HCT116 (cell line): Measurements from ENCODE around the gene KIF26B. TPM values are rescaled to one million over a fixed set of nuclear protein-coding genes. Genes with fewer than 3 reads are reported as not detected.

ENCODE experiments used
- ATAC-seq: fragments of 200-7000 bp; cut with Tn5 transposase; 2 replicates; pipeline ENCODE4 v1.9.1; 2020; ENCODE audit warnings: mild to moderate bottlenecking, moderate library complexity
- BruUV-seq: library from RNA; stranded (reverse); fragments of 400-500 nt; replicated peaks from 2 replicates; lab custom pipeline; 2021; lab: Mats Ljungman, UMichigan
- CTCF ChIA-PET: fragments of 300-600 bp; sonication (Branson Sonifier 250); formaldehyde crosslinking; loops from one replicate; lab custom pipeline; 2021; ENCODE audit warnings: antibody characterized with exemption; lab: Charles Lee
- POLR2A ChIA-PET: fragments of 300-600, 350-600 bp; sonication (Branson Sonifier 250); formaldehyde crosslinking; loops from one replicate; lab custom pipeline; 2021; ENCODE audit warnings: antibody characterized with exemption; lab: Charles Lee
- RAD21 ChIA-PET, 2 experiments: fragments of 300-600 bp; sonication (Branson Sonifier 250); formaldehyde crosslinking; loops; one replicate each; lab custom pipeline; 2023; ENCODE audit warnings: low total read pairs in 2 of 2; ENCODE audit not compliant: uncharacterized antibody in 2 of 2, unreplicated experiment in 2 of 2, low non-redundant PET in 1 of 2; lab: Charles Lee
- DNase-seq: peaks from one replicate; pipeline ENCODE4 v3.0.0-alpha.2; 2010; ENCODE audit warnings: low read depth, low spot score
- H2AFZ ChIP-seq: fragments of 200-600 bp; shearing (Covaris generic), sonication (generic); 2 replicates; pipeline ENCODE4 v1.6.1; 2017; ENCODE audit warnings: low read depth, mixed run types, mixed read lengths, antibody characterized with exemption, low read length; ENCODE audit not compliant: poor library complexity, severe bottlenecking
- H3K27ac ChIP-seq: 2 replicates; pipeline ENCODE4 v1.5.1; 2012; ENCODE audit warnings: low read depth, low read length
- H3K27me3 ChIP-seq: fragments of 200-600 bp; sonication (generic); 2 replicates; pipeline ENCODE4 v1.6.1; 2016; ENCODE audit warnings: mixed run types, low read length, mixed read lengths; ENCODE audit not compliant: insufficient read depth
- H3K36me3 ChIP-seq, 2 experiments: fragments of 200-500 bp in 1 of 2; fragments of 200-600 bp in 1 of 2; sonication (Bioruptor generic) in 1 of 2; sonication (generic) in 1 of 2; 2 replicates each; pipeline versions ENCODE4 v1.5.1 to v1.6.1; 2014 to 2016; ENCODE audit warnings: low read length in 2 of 2, inconsistent platforms in 1 of 2, mixed read lengths in 1 of 2, mixed run types in 1 of 2; ENCODE audit not compliant: insufficient read depth in 2 of 2, control insufficient read depth in 1 of 2
- H3K4me1 ChIP-seq, 2 experiments: fragments of 200-600 bp in 1 of 2; sonication (generic) in 1 of 2; 2 replicates each; pipeline versions ENCODE4 v1.5.1 to v1.6.1; 2012 to 2017; ENCODE audit warnings: low read length in 2 of 2, inconsistent platforms in 1 of 2, mild to moderate bottlenecking in 1 of 2, mixed read lengths in 1 of 2, mixed run types in 1 of 2, moderate library complexity in 1 of 2; ENCODE audit not compliant: insufficient read depth in 2 of 2, control insufficient read depth in 1 of 2
- H3K4me2 ChIP-seq: fragments of 200-600 bp; sonication (generic); 2 replicates; pipeline ENCODE4 v1.6.1; 2017; ENCODE audit warnings: mixed run types, low read length, mixed read lengths
- H3K4me3 ChIP-seq, 2 experiments: fragments of 200-600 bp in 1 of 2; sonication (generic) in 1 of 2; replicated peaks in 1 of 2; 2 replicates each; pipeline ENCODE4 v1.5.1; 2011 to 2016; ENCODE audit warnings: low read length in 2 of 2, control low read depth in 1 of 2, low read depth in 1 of 2, mild to moderate bottlenecking in 1 of 2, mixed read lengths in 1 of 2, mixed run types in 1 of 2
- H3K79me2 ChIP-seq: fragments of 200-600 bp; sonication (generic); 2 replicates; pipeline ENCODE4 v1.6.1; 2017; ENCODE audit warnings: mild to moderate bottlenecking, mixed run types, low read length, moderate library complexity, mixed read lengths; ENCODE audit not compliant: insufficient read depth
- H3K9ac ChIP-seq: fragments of 200-600 bp; sonication (generic); 2 replicates; pipeline ENCODE4 v1.6.1; 2016; ENCODE audit warnings: low read length, mixed read lengths
- H3K9me2 ChIP-seq: fragments of 200-600 bp; sonication (generic), shearing (Covaris generic); 2 replicates; pipeline ENCODE4 v1.6.1; 2017; ENCODE audit warnings: mixed run types, mild to moderate bottlenecking, moderate library complexity; ENCODE audit not compliant: insufficient read depth
- H3K9me3 ChIP-seq, 2 experiments: fragments of 200-500 bp in 1 of 2; fragments of 200-600 bp in 1 of 2; sonication (Bioruptor generic) in 1 of 2; sonication (generic) in 1 of 2; 2 replicates each; pipeline ENCODE4 v1.6.1; 2014 to 2017; ENCODE audit warnings: low read length in 2 of 2, mixed read lengths in 2 of 2, inconsistent platforms in 1 of 2, low read depth in 1 of 2, mild to moderate bottlenecking in 1 of 2, mixed run types in 1 of 2, moderate library complexity in 1 of 2; ENCODE audit not compliant: control insufficient read depth in 1 of 2, insufficient read depth in 1 of 2
- H4K20me1 ChIP-seq: fragments of 200-600 bp; sonication (generic), shearing (Covaris generic); 2 replicates; pipeline ENCODE4 v1.6.1; 2017; ENCODE audit warnings: mixed run types, mild to moderate bottlenecking, moderate library complexity; ENCODE audit not compliant: insufficient read depth
- CBX3 ChIP-seq: IDR thresholded peaks from 2 replicates; pipeline ENCODE4 v1.6.1; 2012; ENCODE audit warnings: low read depth
- CTCF ChIP-seq, 3 experiments: fragments of 200-600 bp in 1 of 3; sonication (generic) in 1 of 3; IDR thresholded peaks in 2 of 3; conservative IDR thresholded peaks in 1 of 3; 2 replicates each; pipeline ENCODE4 v1.5.1; 2012 to 2017; ENCODE audit warnings: low read depth in 2 of 3, low read length in 2 of 3, antibody characterized with exemption in 1 of 3, borderline replicate concordance in 1 of 3, control low read depth in 1 of 3, mild to moderate bottlenecking in 1 of 3, mixed read lengths in 1 of 3, mixed run types in 1 of 3, moderate library complexity in 1 of 3; ENCODE audit not compliant: insufficient read depth in 1 of 3
- FOSL1 ChIP-seq: IDR thresholded peaks from 2 replicates; pipeline ENCODE4 v1.6.1; 2012; ENCODE audit warnings: low read depth
- JUND ChIP-seq: IDR thresholded peaks from 2 replicates; pipeline ENCODE4 v1.6.1; 2012
- POLR2A ChIP-seq: IDR thresholded peaks from 2 replicates; pipeline ENCODE4 v1.7.0; 2011; ENCODE audit warnings: borderline replicate concordance; ENCODE audit not compliant: insufficient read depth, insufficient read length; ENCODE audit errors: extremely low read depth
- POLR2AphosphoS5 ChIP-seq: IDR thresholded peaks from 2 replicates; pipeline ENCODE4 v1.6.1; 2011; ENCODE audit warnings: mild to moderate bottlenecking, low read depth, low read length, moderate library complexity
- SP1 ChIP-seq: IDR thresholded peaks from 2 replicates; pipeline ENCODE4 v1.6.1; 2012; ENCODE audit warnings: low read depth
- SRF ChIP-seq: IDR thresholded peaks from 2 replicates; pipeline ENCODE4 v1.6.1; 2012; ENCODE audit warnings: low read depth
- TCF7L2 ChIP-seq: IDR thresholded peaks from 2 replicates; pipeline ENCODE4 v1.7.0; 2011; ENCODE audit warnings: borderline replicate concordance, inconsistent platforms; ENCODE audit not compliant: insufficient read depth, insufficient read length; ENCODE audit errors: extremely low read depth
- YY1 ChIP-seq: IDR thresholded peaks from 2 replicates; pipeline ENCODE4 v1.6.1; 2011; ENCODE audit warnings: low read length, low read depth, moderate library complexity, mild to moderate bottlenecking; ENCODE audit not compliant: insufficient replicate concordance; ENCODE audit errors: extremely low read depth
- ZBTB33 ChIP-seq: IDR thresholded peaks from 2 replicates; pipeline ENCODE4 v1.6.1; 2011; ENCODE audit warnings: mild to moderate bottlenecking, low read length, moderate library complexity; ENCODE audit not compliant: insufficient replicate concordance; ENCODE audit errors: extremely low read depth
- ZFX ChIP-seq: fragments of 450-650 bp; IDR thresholded peaks from 2 replicates; pipeline ENCODE4 v1.6.1; 2017
- intact Hi-C: fragments of 100-400 bp; cut with micrococcal nuclease; formaldehyde crosslinking; loops from 2 replicates; pipeline ENCODE4 v1.10.0; 2022
- total RNA-seq: library from RNA; stranded (reverse); gene quantifications from one replicate; pipeline ENCODE4 v1.2.1, GENCODE V29; 2021; ENCODE audit not compliant: unreplicated experiment

The KIF26B gene
- total RNA-seq, 1 experiment from 2014 or later = 0.49 TPM

- ChIA-PET CTCF (no interaction called here), POLR2A (no interaction called here), RAD21 (interaction anchor here in 1 of 2 experiments (1.2 kb wide), 1 partner anchor 78 kb away, joined by 3 read pairs; no protein-coding TSS in a partner anchor)
- ATAC-seq (peak; percentile 54), DNase-seq (no peak)
- no peaks in the 10 kb centered on the region for H3K27me3 ChIP-seq
- no TSS peak for BruUV-seq
- H3K27ac ChIP-seq = no peak overlapping the region
- no peak for TF ChIP-seq ZBTB33
- no peak for TF ChIP-seq POLR2AphosphoS5
- no peak for TF ChIP-seq SRF
- TF ChIP-seq JUND = no peak
- no peaks in the 10 kb centered on the region for H3K79me2 ChIP-seq
- no peaks in the 10 kb centered on the region for H3K9me3 ChIP-seq
- no peaks in the 10 kb centered on the region for H3K9me2 ChIP-seq
- intact Hi-C loops = no loop called here
- no peak overlapping the region for H2AFZ ChIP-seq
- H3K36me3 ChIP-seq = no peaks in the 10 kb centered on the region
- H3K4me1 ChIP-seq = peaks cover 8 to 9% of the 10 kb centered on the region in 2 experiments; a peak in 2 of 4 replicates
- H3K4me3 ChIP-seq = no peak overlapping the region
- H3K9ac ChIP-seq = no peak overlapping the region
- no peak overlapping the region for H3K4me2 ChIP-seq
- H4K20me1 ChIP-seq = no peaks in the 10 kb centered on the region
These were observed 79.7 kb downstream of the KIF26B start for GRCh38 chr1:245234217-245235081.

- no peak overlapping the region for H3K4me2 ChIP-seq
- H3K36me3 ChIP-seq = no peaks in the 10 kb centered on the region
- RAD21 ChIA-PET = interaction anchor here in 1 of 2 experiments (1.2 kb wide), 1 partner anchor 79 kb away, joined by 3 read pairs; no protein-coding TSS in a partner anchor
- H3K27ac ChIP-seq = no peak overlapping the region
- no peak overlapping the region for H3K9ac ChIP-seq
- no peaks in the 10 kb centered on the region for H3K79me2 ChIP-seq
- POLR2A ChIA-PET = no interaction called here
- no peaks in the 10 kb centered on the region for H3K9me2 ChIP-seq
- DNase-seq (no peak), ATAC-seq (no peak)
- H3K9me3 ChIP-seq = no peaks in the 10 kb centered on the region
- CTCF ChIA-PET = no interaction called here
- peaks cover 8 to 9% of the 10 kb centered on the region in 2 experiments; a peak in 2 of 4 replicates for H3K4me1 ChIP-seq
- no peak overlapping the region for H2AFZ ChIP-seq
- TF ChIP-seq SP1 (no peak), YY1 (no peak), TCF7L2 (no peak), POLR2AphosphoS5 (no peak), POLR2A (no peak), FOSL1 (no peak), CBX3 (no peak), CTCF (IDR thresholded peaks at IDR 0.05 in 2 of 3, conservative IDR thresholded peaks at IDR 0.05 in 1 of 3; ENCODE audit: borderline replicate concordance in 1 of 3, insufficient read depth in 1 of 3, low read depth in 2 of 3, low read length in 2 of 3) (no peak), SRF (no peak), ZFX (no peak)
- intact Hi-C loops = no loop called here
- H3K4me3 ChIP-seq = no peak overlapping the region
- no TSS peak for BruUV-seq
- H4K20me1 ChIP-seq = no peaks in the 10 kb centered on the region
- H3K27me3 ChIP-seq = no peaks in the 10 kb centered on the region
These were observed 80.4 kb downstream of the KIF26B start for GRCh38 chr1:245235156-245235555.
